Measurements from ENCODE around the gene PIR.

GRCh38 chrX:15451913-15452312 is 41.2 kb downstream of the PIR start:
- TF ChIP-seq EZH2 (IDR thresholded peaks at IDR 0.05) (no peak), POLR2AphosphoS5 (IDR thresholded peaks at IDR 0.05; ENCODE audit: borderline replicate concordance, low read depth, low read length) (no peak), FOXP2 (optimal IDR thresholded peaks at IDR 0.05; ENCODE audit: control extremely low read depth, extremely low read length, insufficient read depth) (no peak)
